ENCODE measurements around the gene HAUS7. TPM values are rescaled to one million over a fixed set of nuclear protein-coding genes. Genes with fewer than 3 reads are reported as not detected.
A peak's percentile ranks its signal among the peaks of the same experiment; 100 is the strongest.

Gene HAUS7
- total and polyA plus RNA-seq, 8 donors = 1.8 to 75.3 (median 14.7) TPM

DNA sequence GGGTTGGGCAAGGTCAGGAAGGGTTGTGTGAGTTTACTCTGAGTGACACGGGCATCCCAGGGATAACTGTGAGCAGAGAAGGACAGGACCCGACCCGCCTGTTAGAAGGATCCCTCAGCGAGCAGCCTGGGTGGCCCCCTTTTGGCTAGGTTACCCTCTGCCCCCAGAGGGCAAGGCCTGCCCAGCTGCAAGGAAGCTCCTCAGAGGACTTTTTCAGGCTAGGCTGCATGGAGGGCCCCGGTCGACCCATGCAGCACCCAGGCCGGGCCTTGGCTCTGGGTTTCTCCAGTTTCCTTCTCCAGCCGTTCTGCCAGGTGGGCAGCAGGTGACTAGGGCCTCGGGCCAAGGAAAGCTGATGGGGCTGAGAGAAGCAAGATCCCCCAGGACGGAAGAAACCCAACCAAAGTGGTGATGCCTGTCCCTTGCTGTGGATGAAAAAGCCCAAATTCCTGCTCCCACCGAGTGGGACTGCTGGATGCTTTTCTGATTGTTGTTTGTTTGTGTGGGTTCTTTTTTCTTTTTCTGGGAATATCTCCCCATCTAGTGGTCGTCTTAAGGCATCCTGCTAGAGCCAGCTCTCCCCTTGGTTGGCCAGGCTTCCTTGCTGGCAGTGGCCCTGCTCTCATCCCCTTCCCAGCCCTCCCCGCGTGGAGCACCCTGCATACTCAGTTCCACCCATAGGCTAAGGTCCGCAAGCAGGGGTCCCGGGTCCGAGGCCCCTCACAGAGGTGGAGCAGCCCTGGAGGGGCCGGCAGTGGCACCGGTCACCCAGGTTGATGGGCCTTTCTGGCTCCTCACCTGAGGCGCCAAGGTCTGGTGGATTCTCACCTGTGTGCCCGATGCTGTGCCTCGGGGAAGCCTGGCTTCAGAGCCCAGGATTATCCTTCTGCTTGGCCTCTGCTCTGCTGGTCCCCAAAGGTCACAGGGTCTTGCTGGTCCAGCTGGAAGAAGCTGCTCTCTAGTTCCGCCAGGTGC, 57.3 kb downstream of the HAUS7 start:
- TF ChIP-seq EP300 (IDR thresholded peaks at IDR 0.05) (no peak), POLR2AphosphoS5 (IDR thresholded peaks at IDR 0.05) (no peak), POLR2A (IDR thresholded peaks at IDR 0.05) (no peak)
- TF ChIP-seq, protein P1, sequence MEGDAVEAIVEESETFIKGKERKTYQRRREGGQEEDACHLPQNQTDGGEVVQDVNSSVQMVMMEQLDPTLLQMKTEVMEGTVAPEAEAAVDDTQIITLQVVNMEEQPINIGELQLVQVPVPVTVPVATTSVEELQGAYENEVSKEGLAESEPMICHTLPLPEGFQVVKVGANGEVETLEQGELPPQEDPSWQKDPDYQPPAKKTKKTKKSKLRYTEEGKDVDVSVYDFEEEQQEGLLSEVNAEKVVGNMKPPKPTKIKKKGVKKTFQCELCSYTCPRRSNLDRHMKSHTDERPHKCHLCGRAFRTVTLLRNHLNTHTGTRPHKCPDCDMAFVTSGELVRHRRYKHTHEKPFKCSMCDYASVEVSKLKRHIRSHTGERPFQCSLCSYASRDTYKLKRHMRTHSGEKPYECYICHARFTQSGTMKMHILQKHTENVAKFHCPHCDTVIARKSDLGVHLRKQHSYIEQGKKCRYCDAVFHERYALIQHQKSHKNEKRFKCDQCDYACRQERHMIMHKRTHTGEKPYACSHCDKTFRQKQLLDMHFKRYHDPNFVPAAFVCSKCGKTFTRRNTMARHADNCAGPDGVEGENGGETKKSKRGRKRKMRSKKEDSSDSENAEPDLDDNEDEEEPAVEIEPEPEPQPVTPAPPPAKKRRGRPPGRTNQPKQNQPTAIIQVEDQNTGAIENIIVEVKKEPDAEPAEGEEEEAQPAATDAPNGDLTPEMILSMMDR (IDR thresholded peaks at IDR 0.05) = no peak
- Histone ChIP-seq H3K27me3 (peaks cover 0 to 12% (median 0%) of the 10 kb centered on the region in 3 donors), H3K27ac (no peak overlapping the region), H3K36me3 (no peaks in the 10 kb centered on the region), H3K4me3 (no peak overlapping the region), H3K4me1 (peaks cover 0 to 27% (median 9%) of the 10 kb centered on the region in 4 donors), H3K9me3 (no peaks in the 10 kb centered on the region)
- DNase-seq = no peak
- WGBS, 5 donors = 78 to 84% (median 80%) methylated on average over 10 to 23 of the region's 23 CpGs
- intact Hi-C loops (cut with DNase I; ENCODE audit: low total_unique reads) = no loop called here

DNA sequence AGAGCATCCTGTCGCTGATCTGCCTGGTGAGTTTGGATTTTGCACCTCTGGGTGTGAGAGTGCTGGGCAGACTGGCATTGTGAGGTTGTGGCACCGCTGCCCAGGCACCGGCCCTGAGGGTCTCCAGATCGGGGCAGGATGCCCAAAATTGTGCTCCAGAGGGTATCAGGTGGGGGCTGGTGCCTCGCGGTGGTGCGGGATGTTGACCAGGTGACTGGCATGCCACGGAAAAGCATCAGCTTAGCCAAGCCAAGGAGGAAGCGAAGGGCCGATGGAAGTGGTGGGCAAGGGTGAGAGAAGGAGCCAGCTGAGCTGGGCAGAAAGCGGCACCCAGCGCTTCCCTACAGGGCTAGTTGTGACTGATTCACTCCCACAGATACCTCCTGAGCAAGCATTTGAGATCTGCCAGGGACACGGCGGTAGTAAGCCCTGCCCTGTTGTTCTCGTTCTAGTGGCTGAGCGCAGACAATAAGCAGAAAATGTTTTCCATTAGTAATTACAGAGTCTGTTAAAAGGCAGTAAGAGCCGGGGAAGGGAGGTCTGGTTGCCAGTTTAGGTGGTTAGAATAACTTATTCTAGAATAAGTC, 58.3 kb downstream of the HAUS7 start:
- H3K4me3 ChIP-seq = peak overlapping the region; percentile 45 to 59 (median 52)
- H3K27ac ChIP-seq = peak overlapping the region in 2 of 5 donors; percentile 35 to 40
- WGBS, 5 donors = 51 to 82% (median 61%) methylated on average over 12 to 17 of the region's 17 CpGs

GRCh38 chrX:153411255-153411987, 59.0 kb downstream of the HAUS7 start, which contains the start of gene ZFP92:
TSS of gene ZFP92 (plus strand) at chrX:153411472. CDS start at chrX:153418323, 6,851 bp downstream.
- intact Hi-C loops (cut with DNase I; ENCODE audit: low total_unique reads) = no loop called here
- no peaks in the 10 kb centered on the region for H3K9me3 ChIP-seq
- TF ChIP-seq, protein P1 (IDR thresholded peaks at IDR 0.05) = no peak
- H3K27me3 ChIP-seq = peaks cover 0 to 12% (median 0%) of the 10 kb centered on the region in 3 donors
- peak within 1 kb of the TSS; percentile 45 to 59 (median 52) for H3K4me3 ChIP-seq
- peak within 1 kb of the TSS in 2 of 5 donors; percentile 35 to 40 for H3K27ac ChIP-seq
- no peaks in the 10 kb centered on the region for H3K36me3 ChIP-seq
- 0 to 52% (median 8%) methylated on average over 7 to 75 of the region's 75 CpGs for WGBS, 5 donors
- peak; percentile 28 to 57 for DNase-seq
- peaks cover 0 to 27% (median 9%) of the 10 kb centered on the region in 4 donors for H3K4me1 ChIP-seq

More for the DNA sequence above, 58.3 kb downstream of the HAUS7 start:
- intact Hi-C loops (cut with DNase I; ENCODE audit: low total_unique reads) = no loop called here
- TF ChIP-seq POLR2A (IDR thresholded peaks at IDR 0.05) (no peak), POLR2AphosphoS5 (IDR thresholded peaks at IDR 0.05) (no peak), EP300 (IDR thresholded peaks at IDR 0.05) (no peak)
- TF ChIP-seq, protein P1 (IDR thresholded peaks at IDR 0.05) = no peak
- H3K36me3 ChIP-seq = no peaks in the 10 kb centered on the region
- DNase-seq = no peak
- peaks cover 0 to 12% (median 0%) of the 10 kb centered on the region in 3 donors for H3K27me3 ChIP-seq
- no peaks in the 10 kb centered on the region for H3K9me3 ChIP-seq
- H3K4me1 ChIP-seq = peaks cover 0 to 27% (median 9%) of the 10 kb centered on the region in 4 donors

GRCh38 chrX:153410888-153411254, 59.5 kb downstream of the HAUS7 start:
- H3K9me3 ChIP-seq = no peaks in the 10 kb centered on the region
- peak overlapping the region; percentile 45 to 59 (median 52) for H3K4me3 ChIP-seq
- H3K4me1 ChIP-seq = peaks cover 0 to 27% (median 9%) of the 10 kb centered on the region in 4 donors
- DNase-seq = no peak
- TF ChIP-seq, protein P1 (IDR thresholded peaks at IDR 0.05) = no peak
- TF ChIP-seq POLR2AphosphoS5 (IDR thresholded peaks at IDR 0.05) (no peak), EP300 (IDR thresholded peaks at IDR 0.05) (no peak)
- no peak overlapping the region for H3K27ac ChIP-seq
- 40 to 65% (median 55%) methylated on average over 7 to 12 of the region's 12 CpGs for WGBS, 5 donors
- intact Hi-C loops (cut with DNase I; ENCODE audit: low total_unique reads) = no loop called here
- no peaks in the 10 kb centered on the region for H3K36me3 ChIP-seq
- H3K27me3 ChIP-seq = peaks cover 0 to 12% (median 0%) of the 10 kb centered on the region in 3 donors

Measured in stomach (tissue), 9 donors.